Rectal smooth muscle tissue (tissue), 1 donor: ENCODE data around the gene GRIK5.

ENCODE experiments used
- H3K27ac ChIP-seq: one replicate; pipeline ENCODE4 v1.7.0; 2013; ENCODE audit warnings: low read depth, low read length, inconsistent platforms
- H3K27me3 ChIP-seq: one replicate; pipeline ENCODE4 v1.7.0; 2013; ENCODE audit warnings: low read length; ENCODE audit not compliant: control insufficient read depth, insufficient read depth
- H3K36me3 ChIP-seq: one replicate; pipeline ENCODE4 v1.7.0; 2013; ENCODE audit warnings: low read length; ENCODE audit not compliant: control insufficient read depth, insufficient read depth
- H3K4me1 ChIP-seq: one replicate; pipeline ENCODE4 v1.7.0; 2013; ENCODE audit warnings: low read length; ENCODE audit not compliant: control insufficient read depth, insufficient read depth
- H3K4me3 ChIP-seq: one replicate; pipeline ENCODE4 v1.7.0; 2013; ENCODE audit warnings: low read length
- H3K9ac ChIP-seq: one replicate; pipeline ENCODE4 v1.7.0; 2013; ENCODE audit warnings: low read length

Gene GRIK5

GRCh38 chr19:42006569-42006968 lies 63.4 kb downstream of the GRIK5 start:
- H3K27me3 ChIP-seq, result peaks cover 3% of the 10 kb centered on the region
- H3K27ac ChIP-seq, result no peak overlapping the region
- no peak overlapping the region for H3K9ac ChIP-seq
- H3K4me1 ChIP-seq, result no peaks in the 10 kb centered on the region
- H3K4me3 ChIP-seq, result no peak overlapping the region
- H3K36me3 ChIP-seq, result no peaks in the 10 kb centered on the region

GRCh38 chr19:42005504-42005903 lies 64.5 kb downstream of the GRIK5 start:
- no peak overlapping the region for H3K9ac ChIP-seq
- H3K4me1 ChIP-seq, result no peaks in the 10 kb centered on the region
- no peak overlapping the region for H3K4me3 ChIP-seq
- H3K36me3 ChIP-seq, result no peaks in the 10 kb centered on the region
- peaks cover 3% of the 10 kb centered on the region for H3K27me3 ChIP-seq
- no peak overlapping the region for H3K27ac ChIP-seq

DNA sequence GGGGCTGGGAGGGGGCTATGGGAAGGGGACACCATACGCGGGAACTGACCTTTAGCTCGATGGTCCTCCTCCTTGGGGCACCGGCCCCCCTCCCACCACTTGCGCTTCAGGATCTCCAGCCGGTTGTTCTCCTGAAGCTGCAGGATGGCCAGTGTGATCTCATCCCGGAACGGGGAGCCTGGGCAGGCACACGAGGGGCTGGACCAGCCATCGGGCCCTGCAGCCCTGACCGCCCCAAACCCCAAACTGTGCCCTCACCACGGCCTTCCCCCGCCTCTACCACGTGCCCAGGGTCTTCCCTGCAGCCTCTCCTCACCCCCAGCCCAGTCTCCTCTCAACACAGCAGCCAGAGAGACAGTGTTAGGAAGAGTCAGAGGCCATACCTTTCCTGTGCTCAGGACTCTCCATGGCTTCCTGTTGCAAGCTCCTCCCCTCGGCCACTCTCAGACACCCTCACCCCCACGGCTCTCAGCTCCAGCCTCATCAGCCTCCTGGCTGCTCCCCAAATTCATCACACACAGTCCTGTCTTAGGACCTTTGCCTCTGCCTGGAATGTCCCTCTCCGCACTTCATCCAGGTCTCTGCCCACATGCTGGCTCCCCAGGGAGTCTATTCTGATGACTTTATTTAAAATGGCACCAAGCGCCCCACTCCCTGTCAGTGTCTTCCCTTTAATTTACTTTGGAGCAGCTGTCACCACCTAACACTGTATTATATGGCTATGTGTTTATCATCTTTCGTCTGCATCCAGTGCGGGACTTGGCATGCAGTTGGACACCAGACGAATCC lies 66.3 kb downstream of the GRIK5 start:
- H3K36me3 ChIP-seq, result no peaks in the 10 kb centered on the region
- H3K9ac ChIP-seq, result no peak overlapping the region
- no peak overlapping the region for H3K4me3 ChIP-seq
- H3K27ac ChIP-seq, result no peak overlapping the region
- H3K4me1 ChIP-seq, result no peaks in the 10 kb centered on the region
- peaks cover 6% of the 10 kb centered on the region for H3K27me3 ChIP-seq

DNA sequence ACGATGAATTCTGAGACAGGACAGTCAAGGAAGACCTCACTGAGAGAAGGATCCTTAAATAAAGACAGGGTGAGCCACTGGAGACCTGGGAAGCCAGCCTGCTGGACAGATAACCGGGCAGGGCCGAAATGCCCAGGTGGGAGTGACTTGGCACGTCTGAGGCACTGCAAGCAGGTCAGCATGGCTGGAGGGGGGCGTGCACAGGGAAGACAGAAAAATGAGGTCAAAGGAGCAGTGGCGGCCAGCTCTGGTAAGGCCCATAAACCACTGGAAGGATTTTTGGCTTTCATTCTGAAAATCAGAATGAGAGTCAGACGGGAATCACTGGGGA lies 70.2 kb downstream of the GRIK5 start:
- Histone ChIP-seq H3K27me3 (peaks cover 34% of the 10 kb centered on the region), H3K36me3 (no peaks in the 10 kb centered on the region), H3K4me1 (no peaks in the 10 kb centered on the region)

GRCh38 chr19:41999071-41999877 lies 70.7 kb downstream of the GRIK5 start:
- no peak overlapping the region for H3K4me3 ChIP-seq
- H3K27ac ChIP-seq, result no peak overlapping the region
- H3K9ac ChIP-seq, result no peak overlapping the region
- H3K27me3 ChIP-seq, result peaks cover 39% of the 10 kb centered on the region
- no peaks in the 10 kb centered on the region for H3K4me1 ChIP-seq
- no peaks in the 10 kb centered on the region for H3K36me3 ChIP-seq

More for the DNA sequence above, 70.2 kb downstream of the GRIK5 start:
- H3K4me3 ChIP-seq, result no peak overlapping the region
- H3K9ac ChIP-seq, result no peak overlapping the region
- no peak overlapping the region for H3K27ac ChIP-seq

- Histone ChIP-seq H3K27ac (no peak overlapping the region), H3K27me3 (peaks cover 41% of the 10 kb centered on the region), H3K4me1 (no peaks in the 10 kb centered on the region), H3K36me3 (no peaks in the 10 kb centered on the region), H3K9ac (no peak overlapping the region), H3K4me3 (no peak overlapping the region)
Observed at GRCh38 chr19:41998246-41999020, 71.6 kb downstream of the GRIK5 start.

DNA sequence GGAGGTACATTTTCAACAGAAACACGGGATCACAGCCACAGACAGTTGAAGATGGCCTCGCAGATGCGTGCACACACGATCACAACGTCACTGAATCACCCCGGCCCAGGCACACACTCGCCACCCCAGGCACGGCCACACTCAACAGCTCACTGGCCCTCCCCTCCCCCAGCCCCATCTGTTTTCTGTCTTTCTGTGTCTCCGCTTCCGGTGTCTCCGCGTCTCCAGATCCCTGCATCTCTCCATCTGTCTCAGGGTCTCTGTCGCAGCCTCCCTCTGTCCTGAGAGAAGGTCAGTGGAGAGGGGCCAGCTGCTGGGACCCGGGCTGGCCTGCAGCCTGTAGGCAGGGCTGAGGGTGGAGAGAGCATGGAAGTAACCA lies 72.2 kb downstream of the GRIK5 start:
- no peak overlapping the region for H3K27ac ChIP-seq
- H3K4me3 ChIP-seq, result peak overlapping the region; percentile 14
- no peaks in the 10 kb centered on the region for H3K36me3 ChIP-seq
- H3K9ac ChIP-seq, result no peak overlapping the region
- H3K27me3 ChIP-seq, result peaks cover 45% of the 10 kb centered on the region
- H3K4me1 ChIP-seq, result no peaks in the 10 kb centered on the region

DNA sequence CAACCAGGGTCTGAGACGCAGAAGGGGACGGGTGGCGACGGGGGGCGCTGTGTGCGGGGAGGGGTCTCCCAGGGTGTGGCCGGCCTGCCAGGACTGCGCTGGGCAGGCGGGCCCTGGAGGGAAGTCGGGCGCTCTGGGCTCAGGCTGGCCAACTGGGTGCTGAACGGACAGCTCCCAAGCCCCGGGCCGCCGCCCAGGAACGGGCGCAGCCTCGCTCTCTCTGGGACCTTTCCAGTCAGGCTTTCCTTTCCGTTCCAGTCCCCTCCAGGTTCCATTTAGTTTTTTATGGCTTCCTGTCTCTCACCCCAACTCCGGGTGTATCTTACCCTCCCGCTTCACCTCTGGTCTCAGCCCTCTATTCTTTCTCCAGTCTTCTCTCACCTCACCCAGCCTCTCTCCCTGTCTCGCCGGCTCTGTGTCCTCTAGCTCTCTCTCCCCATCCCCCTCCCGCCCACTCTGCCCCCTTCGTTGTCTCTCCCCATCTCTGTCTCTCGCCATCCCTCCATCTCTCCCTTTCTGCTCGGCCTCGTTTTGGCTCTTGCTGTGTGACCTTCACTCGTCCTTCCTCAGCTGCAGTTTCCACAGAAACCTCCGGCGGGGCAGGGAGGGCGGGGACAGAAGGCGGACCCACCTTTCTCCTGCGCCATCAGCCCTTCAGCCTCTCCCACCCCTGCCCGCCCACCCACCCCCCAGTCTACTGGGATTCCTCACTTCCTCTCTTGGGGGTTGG lies 72.7 kb downstream of the GRIK5 start:
- Histone ChIP-seq H3K4me1 (no peaks in the 10 kb centered on the region), H3K9ac (no peak overlapping the region), H3K27ac (no peak overlapping the region), H3K36me3 (no peaks in the 10 kb centered on the region), H3K27me3 (peaks cover 45% of the 10 kb centered on the region), H3K4me3 (no peak overlapping the region)

DNA sequence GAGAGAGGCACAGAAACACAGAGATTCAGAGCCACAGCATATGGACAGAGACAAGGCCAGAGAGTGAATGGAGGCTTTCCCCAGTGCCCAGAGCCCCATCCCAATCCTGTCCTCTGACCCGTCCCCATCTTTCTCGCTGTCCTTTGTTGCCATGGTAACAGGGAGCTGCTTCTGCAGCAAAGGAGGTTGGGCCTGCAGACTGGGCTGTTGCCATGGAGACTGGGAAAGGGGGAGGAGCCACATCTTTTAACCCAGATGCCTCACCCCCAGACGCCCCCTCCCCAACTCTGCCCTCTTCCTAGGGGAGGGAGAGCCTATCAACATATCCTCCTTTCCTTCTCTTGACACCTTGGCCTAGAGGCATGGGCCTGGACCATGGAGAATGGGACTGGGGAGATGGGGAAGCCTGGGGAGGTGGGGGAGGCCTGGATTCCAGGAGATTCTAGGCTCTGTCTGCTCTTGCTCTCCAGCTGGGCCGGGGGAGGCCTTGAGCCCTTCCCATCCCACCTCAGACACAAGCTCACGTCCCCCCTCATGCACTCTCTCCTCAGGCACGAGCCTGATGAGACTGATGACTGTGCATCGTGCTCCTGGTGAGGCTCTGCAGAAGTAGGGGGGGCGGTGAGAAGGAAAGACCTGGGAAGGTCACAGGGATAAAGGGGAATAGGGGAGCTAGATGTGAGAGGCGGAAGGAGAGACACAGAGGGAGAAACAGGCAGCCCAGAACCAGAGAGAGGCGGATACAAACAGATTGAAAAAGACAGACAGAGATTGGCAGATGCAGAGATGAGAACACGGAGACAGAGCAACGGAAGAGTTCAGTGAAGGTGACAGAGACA lies 73.8 kb downstream of the GRIK5 start:
- Histone ChIP-seq H3K9ac (no peak overlapping the region), H3K27me3 (peaks cover 49% of the 10 kb centered on the region), H3K4me1 (no peaks in the 10 kb centered on the region), H3K36me3 (no peaks in the 10 kb centered on the region), H3K27ac (no peak overlapping the region), H3K4me3 (no peak overlapping the region)

GRCh38 chr19:41994994-41995958 lies 74.7 kb downstream of the GRIK5 start:
- Histone ChIP-seq H3K36me3 (no peaks in the 10 kb centered on the region), H3K4me1 (no peaks in the 10 kb centered on the region), H3K9ac (no peak overlapping the region), H3K27me3 (peaks cover 49% of the 10 kb centered on the region), H3K27ac (no peak overlapping the region), H3K4me3 (no peak overlapping the region)
